Measurements from ENCODE around the gene RAPGEF2.

The RAPGEF2 gene

GRCh38 chr4:159151689-159152088 is 48.8 kb downstream of the RAPGEF2 start:
- Histone ChIP-seq H2AFZ (ENCODE audit: low read depth, low read length) (no peak overlapping the region), H3K36me3 (ENCODE audit: control insufficient read depth in 1 of 2, insufficient read depth in 2 of 2, low read depth in 1 of 2, low read length in 2 of 2) (no peaks in the 10 kb centered on the region), H3K79me1 (replicated peaks; ENCODE audit: low read length, poor library complexity, severe bottlenecking) (peaks cover 13% of the 10 kb centered on the region), H4K8ac (ENCODE audit: low read length) (no peak overlapping the region), H3K4me1 (ENCODE audit: control insufficient read depth, insufficient read depth, low read depth, low read length) (peaks cover 2% of the 10 kb centered on the region), H2BK12ac (ENCODE audit: low read length in 2 of 2) (no peak overlapping the region), H3K4me2 (ENCODE audit: low read length, poor library complexity, severe bottlenecking) (no peak overlapping the region), H2BK5ac (ENCODE audit: low read depth, low read length, poor library complexity, severe bottlenecking) (no peak overlapping the region), H4K91ac (ENCODE audit: low read length) (no peak overlapping the region), H2BK120ac (ENCODE audit: low read depth, low read length) (no peak overlapping the region), H2AK5ac (ENCODE audit: low read length, severe bottlenecking) (no peak overlapping the region), H3K23ac (ENCODE audit: low read length in 2 of 2) (no peak overlapping the region), H3K27me3 (ENCODE audit: control insufficient read depth in 1 of 2, insufficient read depth in 1 of 2, low read length in 2 of 2) (no peaks in the 10 kb centered on the region), H3K9ac (ENCODE audit: low read length) (no peak overlapping the region), H3K14ac (ENCODE audit: low read length in 2 of 2) (no peak overlapping the region), H3K4me3 (ENCODE audit: insufficient read depth in 1 of 2, low read depth in 1 of 2, low read length in 2 of 2) (no peak overlapping the region), H3K4ac (ENCODE audit: low read depth in 1 of 2, low read length in 2 of 2) (no peak overlapping the region), H2BK15ac (ENCODE audit: low read depth, poor library complexity, severe bottlenecking) (no peak overlapping the region), H3K27ac (ENCODE audit: low read length, poor library complexity, severe bottlenecking) (no peak overlapping the region), H3K9me3 (ENCODE audit: control insufficient read depth, low read length) (no peaks in the 10 kb centered on the region), H3K18ac (ENCODE audit: low read depth in 1 of 2, low read length in 2 of 2) (no peak overlapping the region)
- WGBS = 81% methylated on average over 1 of the region's 1 CpG
- DNase-seq = no peak

DNA sequence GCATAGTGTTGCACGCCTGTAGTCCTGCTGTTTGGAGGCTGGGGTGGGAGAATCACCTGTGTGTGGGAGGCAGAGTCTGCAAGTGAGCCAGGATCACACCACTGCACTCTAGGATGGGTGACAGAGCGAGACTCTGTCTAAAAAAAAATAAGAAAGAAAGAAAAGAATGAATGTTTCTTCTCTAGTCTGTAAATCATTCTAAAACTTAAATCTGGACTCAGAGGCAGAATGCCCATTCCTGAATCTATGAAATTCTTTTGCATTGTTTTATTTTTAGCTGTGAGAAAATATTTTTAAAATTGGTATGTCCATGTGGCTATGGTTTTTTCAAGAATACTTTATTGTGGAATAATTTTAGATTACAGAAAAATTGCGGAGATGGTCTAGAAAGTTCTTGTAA is 49.3 kb downstream of the RAPGEF2 start:
- Histone ChIP-seq H4K8ac (ENCODE audit: low read length) (no peak overlapping the region), H2BK120ac (ENCODE audit: low read depth, low read length) (no peak overlapping the region), H3K27ac (ENCODE audit: low read length, poor library complexity, severe bottlenecking) (no peak overlapping the region), H3K27me3 (ENCODE audit: control insufficient read depth in 1 of 2, insufficient read depth in 1 of 2, low read length in 2 of 2) (no peaks in the 10 kb centered on the region), H3K79me1 (replicated peaks; ENCODE audit: low read length, poor library complexity, severe bottlenecking) (peaks cover 13% of the 10 kb centered on the region), H2BK5ac (ENCODE audit: low read depth, low read length, poor library complexity, severe bottlenecking) (no peak overlapping the region), H2BK15ac (ENCODE audit: low read depth, poor library complexity, severe bottlenecking) (no peak overlapping the region), H3K23ac (ENCODE audit: low read length in 2 of 2) (no peak overlapping the region), H3K4me3 (ENCODE audit: insufficient read depth in 1 of 2, low read depth in 1 of 2, low read length in 2 of 2) (no peak overlapping the region), H2AFZ (ENCODE audit: low read depth, low read length) (no peak overlapping the region), H3K4me2 (ENCODE audit: low read length, poor library complexity, severe bottlenecking) (no peak overlapping the region), H3K36me3 (ENCODE audit: control insufficient read depth in 1 of 2, insufficient read depth in 2 of 2, low read depth in 1 of 2, low read length in 2 of 2) (no peaks in the 10 kb centered on the region), H2AK5ac (ENCODE audit: low read length, severe bottlenecking) (no peak overlapping the region), H4K91ac (ENCODE audit: low read length) (no peak overlapping the region), H3K9me3 (ENCODE audit: control insufficient read depth, low read length) (no peaks in the 10 kb centered on the region), H3K4ac (ENCODE audit: low read depth in 1 of 2, low read length in 2 of 2) (no peak overlapping the region), H3K18ac (ENCODE audit: low read depth in 1 of 2, low read length in 2 of 2) (no peak overlapping the region), H3K9ac (ENCODE audit: low read length) (no peak overlapping the region), H3K4me1 (ENCODE audit: control insufficient read depth, insufficient read depth, low read depth, low read length) (peaks cover 2% of the 10 kb centered on the region), H3K14ac (ENCODE audit: low read length in 2 of 2) (no peak overlapping the region), H2BK12ac (ENCODE audit: low read length in 2 of 2) (no peak overlapping the region)
- no peak for DNase-seq
- WGBS = 100% methylated on average over 2 of the region's 3 CpGs

- no peak overlapping the region for H2AFZ ChIP-seq (ENCODE audit: low read depth, low read length)
- no CpG with 5 or more reads among the region's 4 CpGs for WGBS
- no peaks in the 10 kb centered on the region for H3K36me3 ChIP-seq (ENCODE audit: control insufficient read depth in 1 of 2, insufficient read depth in 2 of 2, low read depth in 1 of 2, low read length in 2 of 2)
Observed at GRCh38 chr4:159153669-159154068, 50.8 kb downstream of the RAPGEF2 start.

DNA sequence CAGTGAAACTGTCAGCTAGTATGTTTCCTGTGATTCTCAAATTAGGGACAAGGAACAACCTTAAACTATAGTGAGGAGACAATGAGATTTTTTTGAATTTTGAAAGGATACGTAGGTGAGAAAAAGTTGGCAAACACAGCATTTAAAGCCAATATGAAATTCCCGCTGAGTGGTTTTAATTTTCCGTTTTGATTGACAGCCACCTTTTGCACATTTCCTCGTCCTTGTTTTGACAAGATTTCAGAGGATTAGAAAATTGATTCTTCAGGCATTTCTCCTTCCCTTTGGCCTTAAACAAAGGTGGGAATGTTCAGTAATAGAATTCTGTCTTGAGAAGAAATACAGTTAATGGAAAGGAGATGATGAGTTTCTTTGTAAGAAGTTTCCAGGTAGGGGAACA is 52.2 kb downstream of the RAPGEF2 start:
- no peak overlapping the region for H2BK15ac ChIP-seq (ENCODE audit: low read depth, poor library complexity, severe bottlenecking)
- no peak overlapping the region for H2AFZ ChIP-seq (ENCODE audit: low read depth, low read length)
- H3K27me3 ChIP-seq (ENCODE audit: control insufficient read depth in 1 of 2, insufficient read depth in 1 of 2, low read length in 2 of 2) = no peaks in the 10 kb centered on the region
- H3K4ac ChIP-seq (ENCODE audit: low read depth in 1 of 2, low read length in 2 of 2) = no peak overlapping the region
- peaks cover 16% of the 10 kb centered on the region for H3K79me1 ChIP-seq (replicated peaks; ENCODE audit: low read length, poor library complexity, severe bottlenecking)
- H3K9me3 ChIP-seq (ENCODE audit: control insufficient read depth, low read length) = no peaks in the 10 kb centered on the region
- H4K91ac ChIP-seq (ENCODE audit: low read length) = no peak overlapping the region
- H3K18ac ChIP-seq (ENCODE audit: low read depth in 1 of 2, low read length in 2 of 2) = no peak overlapping the region
- peaks cover 2% of the 10 kb centered on the region for H3K4me1 ChIP-seq (ENCODE audit: control insufficient read depth, insufficient read depth, low read depth, low read length)
- H3K4me3 ChIP-seq (ENCODE audit: insufficient read depth in 1 of 2, low read depth in 1 of 2, low read length in 2 of 2) = no peak overlapping the region
- H4K8ac ChIP-seq (ENCODE audit: low read length) = no peak overlapping the region
- H2AK5ac ChIP-seq (ENCODE audit: low read length, severe bottlenecking) = no peak overlapping the region
- H3K14ac ChIP-seq (ENCODE audit: low read length in 2 of 2) = no peak overlapping the region
- H3K9ac ChIP-seq (ENCODE audit: low read length) = no peak overlapping the region
- DNase-seq = no peak
- no peak overlapping the region for H2BK120ac ChIP-seq (ENCODE audit: low read depth, low read length)
- no peak overlapping the region for H3K27ac ChIP-seq (ENCODE audit: low read length, poor library complexity, severe bottlenecking)
- no peak overlapping the region for H2BK12ac ChIP-seq (ENCODE audit: low read length in 2 of 2)
- H2BK5ac ChIP-seq (ENCODE audit: low read depth, low read length, poor library complexity, severe bottlenecking) = no peak overlapping the region
- no peaks in the 10 kb centered on the region for H3K36me3 ChIP-seq (ENCODE audit: control insufficient read depth in 1 of 2, insufficient read depth in 2 of 2, low read depth in 1 of 2, low read length in 2 of 2)
- WGBS = 95% methylated on average over 4 of the region's 4 CpGs
- H3K4me2 ChIP-seq (ENCODE audit: low read length, poor library complexity, severe bottlenecking) = no peak overlapping the region
- H3K23ac ChIP-seq (ENCODE audit: low read length in 2 of 2) = no peak overlapping the region

More at GRCh38 chr4:159153669-159154068, 50.8 kb downstream of the RAPGEF2 start:
- no peak for DNase-seq
- Histone ChIP-seq H3K23ac (ENCODE audit: low read length in 2 of 2) (no peak overlapping the region), H3K4me3 (ENCODE audit: insufficient read depth in 1 of 2, low read depth in 1 of 2, low read length in 2 of 2) (no peak overlapping the region), H3K27ac (ENCODE audit: low read length, poor library complexity, severe bottlenecking) (no peak overlapping the region), H2BK120ac (ENCODE audit: low read depth, low read length) (no peak overlapping the region), H3K79me1 (replicated peaks; ENCODE audit: low read length, poor library complexity, severe bottlenecking) (peaks cover 15% of the 10 kb centered on the region), H2BK12ac (ENCODE audit: low read length in 2 of 2) (no peak overlapping the region), H3K9ac (ENCODE audit: low read length) (no peak overlapping the region), H3K14ac (ENCODE audit: low read length in 2 of 2) (no peak overlapping the region), H3K4ac (ENCODE audit: low read depth in 1 of 2, low read length in 2 of 2) (no peak overlapping the region), H4K8ac (ENCODE audit: low read length) (no peak overlapping the region), H3K4me1 (ENCODE audit: control insufficient read depth, insufficient read depth, low read depth, low read length) (peaks cover 2% of the 10 kb centered on the region), H2BK15ac (ENCODE audit: low read depth, poor library complexity, severe bottlenecking) (no peak overlapping the region), H3K18ac (ENCODE audit: low read depth in 1 of 2, low read length in 2 of 2) (no peak overlapping the region), H3K9me3 (ENCODE audit: control insufficient read depth, low read length) (no peaks in the 10 kb centered on the region), H3K27me3 (ENCODE audit: control insufficient read depth in 1 of 2, insufficient read depth in 1 of 2, low read length in 2 of 2) (no peaks in the 10 kb centered on the region), H2AK5ac (ENCODE audit: low read length, severe bottlenecking) (no peak overlapping the region), H2BK5ac (ENCODE audit: low read depth, low read length, poor library complexity, severe bottlenecking) (no peak overlapping the region), H3K4me2 (ENCODE audit: low read length, poor library complexity, severe bottlenecking) (no peak overlapping the region), H4K91ac (ENCODE audit: low read length) (no peak overlapping the region)

All from mesenchymal stem cell (in vitro differentiated cells and primary cell).